Endothelial cell of umbilical vein (primary cell): ENCODE results near the gene ZNF813.

ENCODE experiments used
- EZH2 ChIP-seq: IDR thresholded peaks from 2 replicates; pipeline ENCODE4 v1.6.1; 2012; ENCODE audit warnings: borderline replicate concordance, low read depth, mild to moderate bottlenecking, moderate library complexity, low read length, inconsistent platforms; ENCODE audit not compliant: severe bottlenecking
- POLR2AphosphoS5 ChIP-seq: IDR thresholded peaks from 2 replicates; pipeline ENCODE4 v1.6.1; 2012; ENCODE audit warnings: low read depth, mild to moderate bottlenecking, control low read depth, low read length, moderate library complexity; ENCODE audit not compliant: insufficient read depth
- TF ChIP-seq, protein P1 (sequence below), 2 donors: IDR thresholded peaks; 1 replicate in 1 of 2; 2 replicates in 1 of 2; pipeline ENCODE4 v1.5.1; 2011; ENCODE audit warnings: low read length in 2 of 2, mild to moderate bottlenecking in 2 of 2, moderate library complexity in 2 of 2, control low read depth in 1 of 2, inconsistent platforms in 1 of 2, low read depth in 1 of 2; ENCODE audit not compliant: insufficient read depth in 1 of 2; ENCODE audit errors: extremely low read depth in 1 of 2

DNA sequence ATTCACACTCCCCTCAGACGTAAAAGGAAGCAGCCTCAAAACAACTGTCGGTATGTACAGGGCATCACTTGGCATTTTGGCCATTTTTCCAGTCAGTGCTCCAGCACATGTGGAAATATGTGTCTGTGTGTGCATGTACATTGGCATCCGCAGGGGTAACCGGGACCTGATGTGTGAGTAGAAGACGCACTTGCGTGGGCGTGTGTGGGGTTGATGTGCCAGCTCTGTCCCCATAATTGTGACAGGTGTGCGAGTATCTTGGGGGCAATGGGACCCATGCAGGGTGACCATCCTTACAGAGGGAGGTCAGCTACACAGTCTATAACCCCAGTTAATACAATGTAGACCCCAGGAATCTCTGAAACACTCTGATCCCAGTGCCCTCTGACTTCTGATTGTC, 63.1 kb downstream of the ZNF813 start:
- TF ChIP-seq, protein P1, sequence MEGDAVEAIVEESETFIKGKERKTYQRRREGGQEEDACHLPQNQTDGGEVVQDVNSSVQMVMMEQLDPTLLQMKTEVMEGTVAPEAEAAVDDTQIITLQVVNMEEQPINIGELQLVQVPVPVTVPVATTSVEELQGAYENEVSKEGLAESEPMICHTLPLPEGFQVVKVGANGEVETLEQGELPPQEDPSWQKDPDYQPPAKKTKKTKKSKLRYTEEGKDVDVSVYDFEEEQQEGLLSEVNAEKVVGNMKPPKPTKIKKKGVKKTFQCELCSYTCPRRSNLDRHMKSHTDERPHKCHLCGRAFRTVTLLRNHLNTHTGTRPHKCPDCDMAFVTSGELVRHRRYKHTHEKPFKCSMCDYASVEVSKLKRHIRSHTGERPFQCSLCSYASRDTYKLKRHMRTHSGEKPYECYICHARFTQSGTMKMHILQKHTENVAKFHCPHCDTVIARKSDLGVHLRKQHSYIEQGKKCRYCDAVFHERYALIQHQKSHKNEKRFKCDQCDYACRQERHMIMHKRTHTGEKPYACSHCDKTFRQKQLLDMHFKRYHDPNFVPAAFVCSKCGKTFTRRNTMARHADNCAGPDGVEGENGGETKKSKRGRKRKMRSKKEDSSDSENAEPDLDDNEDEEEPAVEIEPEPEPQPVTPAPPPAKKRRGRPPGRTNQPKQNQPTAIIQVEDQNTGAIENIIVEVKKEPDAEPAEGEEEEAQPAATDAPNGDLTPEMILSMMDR (IDR thresholded peaks at IDR 0.05; ENCODE audit: extremely low read depth in 1 of 2, insufficient read depth in 1 of 2, low read depth in 1 of 2, low read length in 2 of 2) = no peak
- TF ChIP-seq EZH2 (no peak), POLR2AphosphoS5 (no peak)
